GM20000 (cell line): Measurements from ENCODE around the gene CHRNG.
"Not testable (repeated sequence)": the region's sequence is repeated elsewhere in the genome, so short reads cannot be mapped to it uniquely, and the experiment has no call there.

Experiments used
- DNase-seq: peaks from one replicate; pipeline ENCODE4 v3.0.0; 2012; ENCODE audit warnings: low spot score
- TF ChIP-seq, protein P1 (sequence below): IDR thresholded peaks from 2 replicates; pipeline ENCODE4 v1.5.1; 2012; ENCODE audit warnings: mild to moderate bottlenecking, control low read depth; ENCODE audit errors: extremely low read depth, missing control alignments

CHRNG gene

GRCh38 chr2:232563580-232563979, 24.1 kb downstream of the CHRNG start:
- DNase-seq = no peak
- TF ChIP-seq, protein P1, sequence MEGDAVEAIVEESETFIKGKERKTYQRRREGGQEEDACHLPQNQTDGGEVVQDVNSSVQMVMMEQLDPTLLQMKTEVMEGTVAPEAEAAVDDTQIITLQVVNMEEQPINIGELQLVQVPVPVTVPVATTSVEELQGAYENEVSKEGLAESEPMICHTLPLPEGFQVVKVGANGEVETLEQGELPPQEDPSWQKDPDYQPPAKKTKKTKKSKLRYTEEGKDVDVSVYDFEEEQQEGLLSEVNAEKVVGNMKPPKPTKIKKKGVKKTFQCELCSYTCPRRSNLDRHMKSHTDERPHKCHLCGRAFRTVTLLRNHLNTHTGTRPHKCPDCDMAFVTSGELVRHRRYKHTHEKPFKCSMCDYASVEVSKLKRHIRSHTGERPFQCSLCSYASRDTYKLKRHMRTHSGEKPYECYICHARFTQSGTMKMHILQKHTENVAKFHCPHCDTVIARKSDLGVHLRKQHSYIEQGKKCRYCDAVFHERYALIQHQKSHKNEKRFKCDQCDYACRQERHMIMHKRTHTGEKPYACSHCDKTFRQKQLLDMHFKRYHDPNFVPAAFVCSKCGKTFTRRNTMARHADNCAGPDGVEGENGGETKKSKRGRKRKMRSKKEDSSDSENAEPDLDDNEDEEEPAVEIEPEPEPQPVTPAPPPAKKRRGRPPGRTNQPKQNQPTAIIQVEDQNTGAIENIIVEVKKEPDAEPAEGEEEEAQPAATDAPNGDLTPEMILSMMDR = no peak

DNA sequence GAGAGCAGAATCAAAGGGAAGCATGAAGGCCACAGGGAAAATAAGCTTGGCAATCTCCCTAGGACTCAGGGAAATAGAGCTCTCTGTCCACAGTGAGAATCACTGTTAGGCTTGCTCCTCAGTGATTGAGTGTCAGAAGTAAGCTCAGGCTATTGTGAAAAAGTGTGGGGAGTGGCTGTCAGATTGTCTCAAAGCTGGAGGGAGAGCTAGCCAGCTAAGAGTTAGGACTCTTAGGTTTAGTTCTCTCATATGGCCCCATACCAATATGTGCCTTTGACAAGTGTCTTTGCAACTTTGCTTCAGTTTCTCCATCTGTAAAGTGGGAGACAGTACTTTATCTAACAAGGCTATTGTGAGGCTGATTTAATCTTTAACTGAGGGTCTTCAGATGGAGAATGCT, 28.2 kb downstream of the CHRNG start:
- TF ChIP-seq, protein P1 = no peak
- no peak for DNase-seq

DNA sequence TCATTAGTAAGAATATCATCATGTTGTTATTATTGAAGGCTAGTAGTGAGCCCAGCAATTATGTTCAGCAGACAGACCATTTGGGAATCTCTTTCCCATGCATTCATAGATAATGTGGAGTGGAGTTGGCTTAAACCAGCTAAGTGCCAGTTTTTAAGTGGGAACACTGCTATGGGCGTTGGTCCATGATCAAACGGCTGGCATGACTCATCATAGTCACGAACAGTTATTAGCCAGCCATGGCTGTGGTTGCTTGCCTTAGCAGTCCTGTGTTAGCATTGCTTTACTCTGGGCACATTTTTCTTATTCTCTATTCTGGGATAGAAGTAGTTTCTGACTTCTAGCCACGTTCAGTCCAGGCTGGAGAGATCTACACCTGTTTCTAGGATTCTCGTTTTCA, 28.7 kb downstream of the CHRNG start:
- DNase-seq = no peak
- TF ChIP-seq, protein P1 = no peak

GRCh38 chr2:232569541-232569940, 30.0 kb downstream of the CHRNG start:
- DNase-seq = no peak
- TF ChIP-seq, protein P1 = no peak

DNA sequence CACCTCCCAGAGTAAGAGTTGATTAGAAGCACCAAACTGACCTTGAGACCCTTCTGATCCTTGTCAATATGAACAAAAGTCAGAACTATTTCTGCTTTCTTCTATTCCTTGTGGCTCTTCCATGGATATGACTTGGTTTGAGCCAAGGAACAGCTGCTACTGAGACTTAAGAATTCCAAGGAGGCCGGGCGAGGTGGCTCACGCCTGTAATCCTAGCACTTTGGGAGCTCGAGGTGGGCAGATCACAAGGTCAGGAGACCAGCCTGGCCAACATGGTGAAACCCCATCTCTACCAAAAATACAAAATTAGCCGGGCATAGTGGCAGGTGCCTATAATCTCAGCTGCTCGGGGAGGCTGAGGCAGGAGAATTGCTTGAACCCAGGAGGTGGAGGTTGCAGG, 31.0 kb downstream of the CHRNG start:
- DNase-seq = not testable (repeated sequence)

- no peak for DNase-seq
Observed at GRCh38 chr2:232571026-232571474, 31.6 kb downstream of the CHRNG start.

GRCh38 chr2:232573042-232573441, 33.5 kb downstream of the CHRNG start:
- DNase-seq = no peak
- TF ChIP-seq, protein P1 = no peak

More at GRCh38 chr2:232571026-232571474, 31.6 kb downstream of the CHRNG start:
- TF ChIP-seq, protein P1 = no peak

DNA sequence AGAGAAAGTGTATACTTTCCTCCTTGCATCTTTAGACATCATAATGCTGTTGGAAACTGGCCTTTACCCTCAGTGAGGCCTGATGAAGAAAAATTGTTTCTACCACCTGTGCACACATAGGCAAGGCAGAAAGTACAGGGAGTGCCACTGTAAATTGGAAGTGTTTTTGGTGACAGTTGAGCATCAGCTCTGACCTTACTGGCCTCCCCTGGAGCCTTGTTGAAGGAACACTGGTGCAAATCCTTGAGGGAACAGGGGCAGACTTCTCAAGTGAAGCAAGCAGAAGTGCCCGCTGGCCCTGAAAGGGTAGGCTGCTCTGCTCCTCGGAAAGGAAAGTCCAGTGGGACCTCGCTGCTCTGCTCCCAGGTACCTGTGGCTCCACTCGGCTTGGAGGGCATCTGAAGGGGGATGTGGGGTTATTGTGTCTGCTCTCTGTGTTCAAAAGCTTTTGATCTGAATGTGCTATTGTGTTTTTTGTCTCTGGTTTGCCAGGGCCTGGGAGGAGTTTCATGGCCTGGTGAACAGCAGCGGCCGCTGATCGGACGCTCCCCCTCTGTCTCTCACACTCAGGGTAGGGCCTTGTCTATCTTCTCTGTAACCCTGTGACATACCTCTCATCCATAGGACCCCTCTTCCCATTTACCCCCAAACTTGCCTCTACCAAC, 34.4 kb downstream of the CHRNG start:
- no peak for DNase-seq
- TF ChIP-seq, protein P1 = no peak
